Liver (tissue), 9 donors: Measurements from ENCODE around the gene ZDHHC22. TPM values are rescaled to one million over a fixed set of nuclear protein-coding genes. Genes with fewer than 3 reads are reported as not detected.

Experiments
- DNase-seq: peaks from one replicate; pipeline ENCODE4 v3.0.0-alpha.2; 2017; ENCODE audit warnings: low spot score
- H3K27ac ChIP-seq, 2 donors: one replicate each; pipeline ENCODE4 v1.7.0; 2013; ENCODE audit warnings: inconsistent platforms in 2 of 2, low read length in 2 of 2, control low read depth in 1 of 2, low read depth in 1 of 2, mild to moderate bottlenecking in 1 of 2
- H3K27me3 ChIP-seq, 4 donors: one replicate each; pipeline versions ENCODE4 v1.6.1 to v1.7.0; 2013; ENCODE audit warnings: low read length in 3 of 4, inconsistent platforms in 1 of 4, mild to moderate bottlenecking in 1 of 4, moderate library complexity in 1 of 4; ENCODE audit not compliant: control insufficient read depth in 4 of 4, insufficient read depth in 4 of 4
- H3K36me3 ChIP-seq, 4 donors: one replicate each; pipeline versions ENCODE4 v1.6.1 to v1.7.0; 2013; ENCODE audit warnings: low read length in 3 of 4, mild to moderate bottlenecking in 3 of 4, low read depth in 1 of 4, moderate library complexity in 1 of 4; ENCODE audit not compliant: control insufficient read depth in 4 of 4, insufficient read depth in 3 of 4
- H3K4me1 ChIP-seq, 4 donors: one replicate each; pipeline versions ENCODE4 v1.6.1 to v1.7.0; 2013; ENCODE audit warnings: low read length in 3 of 4, mild to moderate bottlenecking in 3 of 4, moderate library complexity in 1 of 4; ENCODE audit not compliant: control insufficient read depth in 4 of 4, insufficient read depth in 4 of 4
- H3K4me3 ChIP-seq, 3 donors: one replicate each; pipeline versions ENCODE4 v1.6.1 to v1.7.0; 2013; ENCODE audit warnings: low read length in 3 of 3, control low read depth in 1 of 3, low read depth in 1 of 3, mild to moderate bottlenecking in 1 of 3
- H3K9ac ChIP-seq, 2 donors: one replicate each; pipeline ENCODE4 v1.7.0; 2013; ENCODE audit warnings: low read length in 2 of 2, mild to moderate bottlenecking in 2 of 2, moderate library complexity in 2 of 2, control low read depth in 1 of 2, low read depth in 1 of 2
- H3K9me3 ChIP-seq, 4 donors: one replicate each; pipeline versions ENCODE4 v1.6.1 to v1.7.0; 2013; ENCODE audit warnings: low read length in 3 of 4; ENCODE audit not compliant: control insufficient read depth in 4 of 4
- CTCF ChIP-seq: fragments of 150-350 bp; IDR thresholded peaks from 2 replicates; pipeline ENCODE4 v1.5.1; 2017; ENCODE audit warnings: improper control_type of control experiment, low read depth, low read length; ENCODE audit not compliant: missing input control
- EGR1 ChIP-seq, 2 donors: IDR thresholded peaks; 2 replicates each; pipeline ENCODE4 v1.6.1; 2016 to 2018; ENCODE audit warnings: antibody characterized with exemption in 2 of 2, low read depth in 2 of 2
- FOXA1 ChIP-seq: IDR thresholded peaks from 2 replicates; pipeline ENCODE4 v1.6.1; 2016; ENCODE audit warnings: antibody characterized with exemption
- GABPA ChIP-seq, 2 donors: IDR thresholded peaks in 1 of 2; conservative IDR thresholded peaks in 1 of 2; 2 replicates each; pipeline ENCODE4 v1.6.1; 2016; ENCODE audit warnings: antibody characterized with exemption in 2 of 2, mild to moderate bottlenecking in 1 of 2, moderate library complexity in 1 of 2
- RAD21 ChIP-seq, 2 donors: IDR thresholded peaks; 2 replicates each; pipeline ENCODE4 v1.6.1; 2016; ENCODE audit warnings: antibody characterized with exemption in 2 of 2, mild to moderate bottlenecking in 2 of 2
- WGBS: extraction: QIAGEN DNeasy Blood & Tissue Kit; methylation state at CpG from one replicate; pipeline ENCODE4 v1.1.7; 2013; 5-methylcytosine and 5-hydroxymethylcytosine counted together
- polyA plus RNA-seq, 2 donors: library from polyadenylated mRNA; stranded (reverse) in 1 of 2; unstranded in 1 of 2; fragments of 200-250 nt in 1 of 2; fragments of >200 nt in 1 of 2; fragmentation: Nextera tagmentation in 1 of 2; extraction: Ambion mirVana in 1 of 2; gene quantifications; one replicate each; pipeline versions ENCODE4 v1.2.1 to v1.2.3, GENCODE V29; 2013 to 2015
- total RNA-seq, 2 donors: library from RNA; depleted of rRNA; stranded (reverse); fragments of >200 nt; gene quantifications; one replicate each; pipeline ENCODE4 v1.2.3, GENCODE V29; 2014
- TF ChIP-seq, protein P1 (sequence below): IDR thresholded peaks from 2 replicates; pipeline ENCODE4 v1.6.1; 2016; ENCODE audit warnings: antibody characterized with exemption
- donor health status: healthy.
- donor health status: healthy.
- donor health status: healthy.
- donor health status: healthy.
- donor health status: healthy.

ZDHHC22 gene
- total and polyA plus RNA-seq, 4 donors = not detected

DNA sequence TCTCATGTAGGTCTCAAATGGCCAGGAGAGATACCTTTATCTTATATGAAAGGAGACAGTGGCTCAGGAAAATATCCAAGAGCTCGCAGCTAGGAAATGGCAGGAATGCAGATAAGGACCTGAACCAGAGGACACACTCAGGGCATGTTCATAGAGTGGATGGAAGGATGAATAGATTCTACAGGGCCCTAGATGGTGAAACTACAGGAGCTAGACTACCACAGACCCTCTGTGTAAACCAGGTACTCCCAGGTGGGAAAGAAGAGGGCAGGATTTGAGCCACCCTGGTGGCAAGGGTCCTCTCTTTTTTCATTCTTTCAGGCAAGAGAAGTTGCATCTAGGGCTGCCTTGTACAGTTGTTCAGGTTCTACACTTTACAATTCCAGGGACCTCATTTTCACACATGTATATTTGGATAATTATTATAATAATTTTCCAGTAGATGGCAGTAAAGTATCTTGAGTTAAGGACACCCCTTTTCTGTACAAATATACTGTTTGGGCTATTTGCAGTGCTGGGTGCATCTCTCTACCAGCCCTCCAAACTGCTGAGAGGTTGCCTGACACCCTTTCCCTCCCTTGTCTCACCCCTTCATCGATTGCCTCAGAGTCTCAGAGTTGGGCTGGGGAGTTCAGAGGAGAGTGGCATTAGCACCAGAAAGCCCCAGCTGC lies 10.5 kb upstream of the ZDHHC22 start:
- Histone ChIP-seq H3K36me3 (no peaks in the 10 kb centered on the region), H3K9ac (no peak overlapping the region), H3K27ac (no peak overlapping the region), H3K4me1 (no peaks in the 10 kb centered on the region), H3K9me3 (no peaks in the 10 kb centered on the region), H3K27me3 (peaks cover 0 to 4% (median 3%) of the 10 kb centered on the region in 4 donors), H3K4me3 (no peak overlapping the region)
- TF ChIP-seq, protein P1, sequence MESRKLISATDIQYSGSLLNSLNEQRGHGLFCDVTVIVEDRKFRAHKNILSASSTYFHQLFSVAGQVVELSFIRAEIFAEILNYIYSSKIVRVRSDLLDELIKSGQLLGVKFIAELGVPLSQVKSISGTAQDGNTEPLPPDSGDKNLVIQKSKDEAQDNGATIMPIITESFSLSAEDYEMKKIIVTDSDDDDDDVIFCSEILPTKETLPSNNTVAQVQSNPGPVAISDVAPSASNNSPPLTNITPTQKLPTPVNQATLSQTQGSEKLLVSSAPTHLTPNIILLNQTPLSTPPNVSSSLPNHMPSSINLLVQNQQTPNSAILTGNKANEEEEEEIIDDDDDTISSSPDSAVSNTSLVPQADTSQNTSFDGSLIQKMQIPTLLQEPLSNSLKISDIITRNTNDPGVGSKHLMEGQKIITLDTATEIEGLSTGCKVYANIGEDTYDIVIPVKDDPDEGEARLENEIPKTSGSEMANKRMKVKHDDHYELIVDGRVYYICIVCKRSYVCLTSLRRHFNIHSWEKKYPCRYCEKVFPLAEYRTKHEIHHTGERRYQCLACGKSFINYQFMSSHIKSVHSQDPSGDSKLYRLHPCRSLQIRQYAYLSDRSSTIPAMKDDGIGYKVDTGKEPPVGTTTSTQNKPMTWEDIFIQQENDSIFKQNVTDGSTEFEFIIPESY = no peak
- TF ChIP-seq FOXA1 = no peak
- TF ChIP-seq RAD21 (IDR thresholded peaks at IDR 0.05) = peak; percentile 57 to 63
- 32% methylated on average over 2 of the region's 2 CpGs for WGBS
- no peak for DNase-seq

DNA sequence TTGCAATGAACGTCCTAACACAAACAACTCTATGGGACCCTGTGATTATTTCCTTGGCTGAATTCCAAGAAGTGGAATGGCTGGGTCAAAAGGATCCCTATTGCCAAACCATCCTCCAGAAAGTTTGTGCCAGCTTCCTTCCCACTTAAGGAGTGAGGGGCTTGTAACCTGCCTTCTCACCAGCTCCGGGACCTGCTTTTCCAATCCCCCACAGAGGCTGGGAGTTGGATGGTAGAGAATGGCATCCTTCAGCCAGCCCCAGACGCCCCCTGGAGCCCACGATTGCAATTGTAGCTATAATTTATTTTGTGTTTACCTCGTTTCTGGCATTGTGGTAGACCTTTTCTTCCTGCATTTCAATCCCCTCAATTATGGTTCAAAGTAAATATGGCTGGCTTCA lies 9.7 kb upstream of the ZDHHC22 start:
- no peak for DNase-seq

More for the DNA sequence above, 9.7 kb upstream of the ZDHHC22 start:
- TF ChIP-seq CTCF (peak; percentile 43), GABPA (IDR thresholded peaks at IDR 0.05 in 1 of 2, conservative IDR thresholded peaks at IDR 0.05 in 1 of 2) (no peak), EGR1 (IDR thresholded peaks at IDR 0.05; ENCODE audit: low read depth in 2 of 2) (no peak), RAD21 (IDR thresholded peaks at IDR 0.05) (peak; percentile 54 to 62)
- TF ChIP-seq, protein P1 = no peak
- Histone ChIP-seq H3K9me3 (no peaks in the 10 kb centered on the region), H3K4me1 (no peaks in the 10 kb centered on the region), H3K4me3 (no peak overlapping the region), H3K36me3 (no peaks in the 10 kb centered on the region), H3K27ac (no peak overlapping the region), H3K27me3 (peaks cover 0 to 4% (median 3%) of the 10 kb centered on the region in 4 donors), H3K9ac (no peak overlapping the region)
- WGBS = 6% methylated on average over 5 of the region's 5 CpGs
